ENCODE results near the gene OLA1.

Gene OLA1

DNA sequence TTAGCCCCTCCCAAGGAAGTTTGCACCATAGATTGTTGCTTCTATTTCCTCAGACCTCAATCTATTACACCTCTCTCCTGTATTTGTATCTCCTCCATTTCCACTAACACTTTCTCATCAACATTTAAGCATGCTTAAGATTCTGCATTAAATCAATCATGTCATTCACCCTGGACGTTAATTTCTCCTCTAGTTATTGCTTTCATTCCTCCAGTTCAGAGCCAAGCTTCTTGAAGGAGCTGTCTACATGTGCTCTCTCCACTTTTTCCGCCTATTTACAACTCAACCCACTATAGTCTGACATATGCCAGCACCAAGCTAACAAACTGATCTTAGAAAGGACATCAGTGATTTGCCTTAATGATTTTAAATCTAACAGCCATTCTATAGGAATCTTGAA is 99.5 kb downstream of the OLA1 start:
- no peak overlapping the region for H3K4me3 ChIP-seq (ENCODE audit: low read depth, low read length)
- no peak for TF ChIP-seq CTCF (IDR thresholded peaks at IDR 0.05; ENCODE audit: insufficient read depth, low read depth, low read length, missing control alignments)
- DNase-seq (ENCODE audit: low read depth): no peak

- peak; percentile 6 for DNase-seq (ENCODE audit: low read depth)
- H3K4me3 ChIP-seq (ENCODE audit: low read depth, low read length): no peak overlapping the region
- peak; percentile 2 for TF ChIP-seq CTCF (IDR thresholded peaks at IDR 0.05; ENCODE audit: insufficient read depth, low read depth, low read length, missing control alignments)
Measured at GRCh38 chr2:174145827-174146226, 102.5 kb downstream of the OLA1 start.

DNA sequence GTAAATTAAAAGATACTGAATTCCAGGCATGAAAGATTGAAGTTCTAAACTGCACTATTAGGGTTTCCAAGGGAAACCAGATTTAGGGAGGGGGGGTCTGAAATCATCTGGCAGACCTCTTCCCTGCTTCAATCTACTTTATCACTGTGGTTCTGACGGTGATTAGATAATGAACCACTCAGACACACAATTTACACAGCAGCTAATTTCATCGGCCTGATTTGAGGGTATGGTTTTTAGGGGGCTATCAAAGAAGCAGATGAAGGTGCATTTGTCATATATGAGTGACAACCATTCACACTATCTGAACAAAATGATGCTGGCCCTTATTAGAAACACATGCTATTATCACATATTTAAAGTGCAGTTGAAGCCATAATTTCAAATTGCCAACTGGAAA is 106.0 kb downstream of the OLA1 start:
- DNase-seq (ENCODE audit: low read depth): no peak
- TF ChIP-seq CTCF (IDR thresholded peaks at IDR 0.05; ENCODE audit: insufficient read depth, low read depth, low read length, missing control alignments): no peak
- no peak overlapping the region for H3K4me3 ChIP-seq (ENCODE audit: low read depth, low read length)

DNA sequence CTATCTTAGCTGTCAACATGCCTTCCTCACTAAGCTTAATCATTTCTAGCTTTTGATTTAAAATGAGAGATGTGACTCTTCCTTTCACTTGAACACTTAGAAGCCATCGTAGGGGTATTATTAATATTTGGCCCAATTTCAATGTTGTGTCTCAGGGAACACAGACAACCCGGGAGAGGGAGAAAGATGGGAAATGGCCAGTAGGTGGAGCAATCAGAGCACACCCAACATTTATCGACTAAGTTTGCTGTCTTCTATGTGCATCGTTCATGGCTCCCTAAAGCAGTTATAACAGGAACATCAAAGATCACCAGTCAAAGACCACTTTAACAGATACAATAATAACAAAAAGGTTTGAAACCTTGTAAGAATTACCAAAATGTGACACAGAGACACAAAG is 110.2 kb downstream of the OLA1 start:
- peak; percentile 8 for DNase-seq (ENCODE audit: low read depth)
- peak; percentile 3 for TF ChIP-seq CTCF (IDR thresholded peaks at IDR 0.05; ENCODE audit: insufficient read depth, low read depth, low read length, missing control alignments)

GRCh38 chr2:174135981-174136380 is 112.4 kb downstream of the OLA1 start:
- TF ChIP-seq CTCF (IDR thresholded peaks at IDR 0.05; ENCODE audit: insufficient read depth, low read depth, low read length, missing control alignments): no peak
- no peak for DNase-seq (ENCODE audit: low read depth)
- no peak overlapping the region for H3K4me3 ChIP-seq (ENCODE audit: low read depth, low read length)

More for the DNA sequence above, 110.2 kb downstream of the OLA1 start:
- no peak overlapping the region for H3K4me3 ChIP-seq (ENCODE audit: low read depth, low read length)

DNA sequence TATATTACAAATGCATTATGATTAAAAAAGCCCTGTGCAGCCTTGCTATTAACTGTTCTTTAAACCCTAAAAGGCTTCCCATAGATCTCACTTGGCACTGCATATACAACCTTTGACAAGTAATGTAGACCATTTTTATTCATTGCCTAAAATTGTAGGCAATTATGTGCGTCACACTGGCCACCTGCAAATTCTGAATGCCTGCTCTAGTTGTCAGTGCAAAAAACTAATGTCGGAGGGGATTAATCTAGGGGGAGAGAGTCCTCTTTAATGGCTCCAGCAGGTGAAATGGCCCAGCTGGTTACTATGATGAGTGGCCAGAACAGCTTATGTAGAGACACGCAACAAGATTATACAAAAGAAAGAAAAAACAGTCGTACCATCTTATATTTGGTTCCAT is 123.2 kb downstream of the OLA1 start:
- no peak for TF ChIP-seq CTCF (IDR thresholded peaks at IDR 0.05; ENCODE audit: insufficient read depth, low read depth, low read length, missing control alignments)
- H3K4me3 ChIP-seq (ENCODE audit: low read depth, low read length): no peak overlapping the region
- no peak for DNase-seq (ENCODE audit: low read depth)

DNA sequence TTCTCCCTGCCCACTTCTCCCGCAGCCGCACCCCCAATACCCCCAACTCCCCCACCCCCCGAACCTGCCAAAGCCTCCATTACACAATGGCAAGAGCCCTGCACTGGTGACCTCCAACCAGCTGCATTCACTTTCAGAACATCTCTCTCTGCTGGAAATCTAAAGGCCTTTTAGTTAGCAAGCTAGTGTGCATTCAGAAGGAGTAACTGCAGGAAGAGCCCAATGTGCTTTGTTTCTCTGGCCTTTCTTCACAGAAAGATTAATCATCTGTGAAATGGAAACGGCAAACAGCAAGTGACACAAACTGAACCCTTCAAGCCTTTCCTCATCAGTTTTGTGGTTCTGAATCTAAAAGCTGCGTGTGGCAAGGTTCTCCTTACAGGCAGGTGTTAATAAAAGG is 124.2 kb downstream of the OLA1 start:
- TF ChIP-seq CTCF (IDR thresholded peaks at IDR 0.05; ENCODE audit: insufficient read depth, low read depth, low read length, missing control alignments): no peak
- peak; percentile 25 for DNase-seq (ENCODE audit: low read depth)
- no peak overlapping the region for H3K4me3 ChIP-seq (ENCODE audit: low read depth, low read length)

All from GM12865 (cell line).